ENCODE data around the gene DHRS1. TPM values are rescaled to one million over a fixed set of nuclear protein-coding genes. Genes with fewer than 3 reads are reported as not detected.

Gene DHRS1
- total RNA-seq, 1 experiment from 2014 or later, result 34.7 TPM

- Histone ChIP-seq H3K9me2 (ENCODE audit: insufficient read depth) (no peaks in the 10 kb centered on the region), H3K4me1 (ENCODE audit: control insufficient read depth in 1 of 2, insufficient read depth in 2 of 2, low read length in 2 of 2) (peaks cover 4 to 12% of the 10 kb centered on the region in 2 experiments), H3K27me3 (ENCODE audit: insufficient read depth, low read length) (no peaks in the 10 kb centered on the region), H3K4me2 (ENCODE audit: low read length) (peak within 1 kb of the TSS; percentile 84), H3K9ac (ENCODE audit: low read length) (peak within 1 kb of the TSS; percentile 39; the same call in 1 of the 2 replicates), H3K9me3 (ENCODE audit: control insufficient read depth in 1 of 2, insufficient read depth in 1 of 2, low read depth in 1 of 2, low read length in 2 of 2) (no peaks in the 10 kb centered on the region), H3K36me3 (ENCODE audit: control insufficient read depth in 1 of 2, insufficient read depth in 2 of 2, low read length in 2 of 2) (no peaks in the 10 kb centered on the region), H3K27ac (ENCODE audit: low read depth, low read length) (peak within 1 kb of the TSS; percentile 26; the same call in 1 of the 2 replicates), H3K79me2 (ENCODE audit: insufficient read depth, low read length) (no peaks in the 10 kb centered on the region), H4K20me1 (ENCODE audit: insufficient read depth) (no peaks in the 10 kb centered on the region), H3K4me3 (replicated peaks in 1 of 2; ENCODE audit: low read depth in 1 of 2, low read length in 2 of 2) (peak within 1 kb of the TSS; percentile 28 to 49), H2AFZ (ENCODE audit: low read depth, low read length, poor library complexity, severe bottlenecking) (peak within 1 kb of the TSS; percentile 96)
- ATAC-seq, result no peak
- ChIA-PET RAD21 (ENCODE audit: low non-redundant PET in 1 of 2, low total read pairs in 2 of 2, uncharacterized antibody in 2 of 2, unreplicated experiment in 2 of 2) (interaction anchor here in 1 of 2 experiments (1.1 kb wide), 1 partner anchor 32 kb away, joined by 3 read pairs; no protein-coding TSS in a partner anchor), CTCF (interaction anchor here (1.4 to 6.3 kb wide), 5 partner anchors 11 to 96 kb away, joined by 4 to 162 read pairs (median 17); partner anchors contain the start of genes CBLN3, DHRS1, KHNYN and NOP9), POLR2A (interaction anchor here (4.2 kb wide), 1 partner anchor 96 kb away, joined by 38 read pairs; the partner anchor contains the start of genes CBLN3 and KHNYN)
- TF ChIP-seq SP1 (IDR thresholded peaks at IDR 0.05; ENCODE audit: low read depth) (no peak), ZNF274 (IDR thresholded peaks at IDR 0.05; ENCODE audit: low read depth, low read length) (no peak), POLR2AphosphoS5 (IDR thresholded peaks at IDR 0.05; ENCODE audit: low read depth, low read length) (no peak), SRF (IDR thresholded peaks at IDR 0.05; ENCODE audit: low read depth) (no peak), FOSL1 (IDR thresholded peaks at IDR 0.05; ENCODE audit: low read depth) (no peak), ATF3 (IDR thresholded peaks at IDR 0.05) (no peak), RAD21 (IDR thresholded peaks at IDR 0.05; ENCODE audit: low read depth) (no peak), EZH2 (IDR thresholded peaks at IDR 0.05) (no peak), POLR2A (IDR thresholded peaks at IDR 0.05; ENCODE audit: borderline replicate concordance, extremely low read depth, insufficient read depth, insufficient read length) (no peak)
- intact Hi-C loops (cut with micrococcal nuclease), result no loop called here
- no peak for DNase-seq (ENCODE audit: low read depth, low spot score)
- BruUV-seq (replicated peaks), result no TSS peak
Measured at GRCh38 chr14:24334431-24335291, 35.1 kb upstream of the DHRS1 start, which contains the start of gene ADCY4. TSS of gene ADCY4 (minus strand) at chr14:24335071. CDS start at chr14:24334652, 419 bp downstream.

All from HCT116 (cell line).